ENCODE data around the gene KAT2A.

The KAT2A gene

GRCh38 chr17:42078396-42079043, 42.6 kb downstream of the KAT2A start:
- no peak for TF ChIP-seq CTCF (IDR thresholded peaks at IDR 0.05; ENCODE audit: borderline replicate concordance, insufficient read depth, low read depth, low read length)
- no peak overlapping the region for H3K4me3 ChIP-seq (ENCODE audit: low read depth, low read length)

- no peak for TF ChIP-seq CTCF (IDR thresholded peaks at IDR 0.05; ENCODE audit: borderline replicate concordance, insufficient read depth, low read depth, low read length)
- H3K4me3 ChIP-seq (ENCODE audit: low read depth, low read length), result no peak overlapping the region
Observed at GRCh38 chr17:42077755-42078154, 43.4 kb downstream of the KAT2A start.

DNA sequence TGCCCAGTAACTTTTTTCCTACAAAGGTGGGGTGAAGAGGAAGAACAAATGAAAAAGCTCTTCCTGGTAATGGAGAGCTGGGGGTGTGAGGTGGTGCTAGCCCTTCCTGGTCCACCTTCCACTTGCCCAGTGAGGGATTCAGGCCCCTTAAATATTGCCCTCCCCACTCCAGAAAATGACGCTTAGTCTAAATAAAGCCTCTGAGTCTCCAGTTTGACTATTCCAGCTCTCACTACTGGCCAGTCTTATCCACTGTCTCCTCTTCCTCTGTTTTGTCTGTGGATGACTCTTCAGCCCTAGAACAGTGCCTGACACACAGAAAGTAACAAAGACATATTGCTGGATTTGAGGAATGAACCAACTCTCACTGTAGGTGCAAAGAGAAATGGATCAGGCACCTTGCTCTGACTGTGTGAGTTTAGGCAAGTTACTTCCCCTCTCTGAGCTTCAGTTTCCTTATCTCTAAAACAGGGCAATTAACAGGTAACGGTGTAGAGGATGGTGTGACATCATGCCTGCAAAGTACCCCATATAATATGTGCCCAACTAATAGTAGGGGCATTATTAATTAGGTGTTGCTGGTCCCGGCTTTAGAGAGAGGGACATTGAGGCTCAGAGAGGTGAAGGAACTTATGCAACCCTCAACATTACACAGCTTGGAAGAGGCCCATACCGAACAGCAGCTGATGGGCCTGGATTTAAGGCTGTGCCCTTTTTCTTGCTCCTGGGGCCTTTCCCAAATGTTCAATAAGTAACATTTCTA, 44.2 kb downstream of the KAT2A start:
- no peak overlapping the region for H3K4me3 ChIP-seq (ENCODE audit: low read depth, low read length)
- TF ChIP-seq CTCF (IDR thresholded peaks at IDR 0.05; ENCODE audit: borderline replicate concordance, insufficient read depth, low read depth, low read length), result no peak

- H3K4me3 ChIP-seq (ENCODE audit: low read depth, low read length), result no peak overlapping the region
Observed at GRCh38 chr17:42075789-42076188, 45.4 kb downstream of the KAT2A start.

GRCh38 chr17:42072323-42073187, 48.6 kb downstream of the KAT2A start:
- no peak for TF ChIP-seq CTCF (IDR thresholded peaks at IDR 0.05; ENCODE audit: borderline replicate concordance, insufficient read depth, low read depth, low read length)
- no peak overlapping the region for H3K4me3 ChIP-seq (ENCODE audit: low read depth, low read length)

More at GRCh38 chr17:42075789-42076188, 45.4 kb downstream of the KAT2A start:
- no peak for TF ChIP-seq CTCF (IDR thresholded peaks at IDR 0.05; ENCODE audit: borderline replicate concordance, insufficient read depth, low read depth, low read length)

GRCh38 chr17:42071810-42072209, 49.4 kb downstream of the KAT2A start:
- no peak overlapping the region for H3K4me3 ChIP-seq (ENCODE audit: low read depth, low read length)
- TF ChIP-seq CTCF (IDR thresholded peaks at IDR 0.05; ENCODE audit: borderline replicate concordance, insufficient read depth, low read depth, low read length), result no peak
